Neuronal stem cell (in vitro differentiated cells): ENCODE data around the gene GLTP.
"Not testable (repeated sequence)": the region's sequence is repeated elsewhere in the genome, so short reads cannot be mapped to it uniquely, and the experiment has no call there.

Experiments
- DNase-seq: peaks from one replicate; pipeline ENCODE4 v3.0.0-alpha.2; 2013; ENCODE audit warnings: low spot score
- H2AFZ ChIP-seq: one replicate; pipeline ENCODE4 v1.6.1; 2013; ENCODE audit warnings: mild to moderate bottlenecking, low read length, inconsistent platforms
- H2AK5ac ChIP-seq: 2 replicates; pipeline ENCODE4 v1.6.1; 2013; ENCODE audit warnings: low read depth, mild to moderate bottlenecking, inconsistent platforms, low read length, moderate library complexity, mixed read lengths
- H2BK120ac ChIP-seq: 2 replicates; pipeline ENCODE4 v1.6.1; 2013; ENCODE audit warnings: low read depth, mild to moderate bottlenecking, inconsistent platforms, low read length, moderate library complexity, mixed read lengths
- H2BK12ac ChIP-seq: one replicate; pipeline ENCODE4 v1.6.1; 2013; ENCODE audit warnings: low read length, inconsistent platforms
- H2BK15ac ChIP-seq: 2 replicates; pipeline ENCODE4 v1.6.1; 2013; ENCODE audit warnings: mild to moderate bottlenecking, low read length, inconsistent platforms, mixed read lengths
- H2BK5ac ChIP-seq: one replicate; pipeline ENCODE4 v1.6.1; 2013; ENCODE audit warnings: inconsistent platforms, mild to moderate bottlenecking, low read length, moderate library complexity
- H3K14ac ChIP-seq: one replicate; pipeline ENCODE4 v1.6.1; 2013; ENCODE audit warnings: low read length, inconsistent platforms
- H3K18ac ChIP-seq: 2 replicates; pipeline ENCODE4 v1.6.1; 2013; ENCODE audit warnings: low read length, inconsistent platforms
- H3K23ac ChIP-seq: 2 replicates; pipeline ENCODE4 v1.6.1; 2013; ENCODE audit warnings: low read depth, mild to moderate bottlenecking, mixed read lengths, low read length, inconsistent platforms; ENCODE audit not compliant: poor library complexity
- H3K27ac ChIP-seq: replicated peaks from 3 replicates; pipeline ENCODE4 v1.5.1; 2013; ENCODE audit warnings: low read length, inconsistent platforms
- H3K27me3 ChIP-seq, 3 experiments: 2 replicates each; pipeline ENCODE4 v1.6.1; 2013; ENCODE audit warnings: low read length in 3 of 3, mild to moderate bottlenecking in 2 of 3, inconsistent platforms in 1 of 3, low read depth in 1 of 3, mixed read lengths in 1 of 3, moderate library complexity in 1 of 3; ENCODE audit not compliant: control insufficient read depth in 3 of 3, insufficient read depth in 3 of 3
- H3K36me3 ChIP-seq, 2 donors: replicated peaks in 1 of 2; 2 replicates each; pipeline ENCODE4 v1.6.1; 2013; ENCODE audit warnings: low read length in 2 of 2; ENCODE audit not compliant: control insufficient read depth in 2 of 2, insufficient read depth in 2 of 2
- H3K4ac ChIP-seq: 2 replicates; pipeline ENCODE4 v1.6.1; 2013; ENCODE audit warnings: inconsistent platforms, mild to moderate bottlenecking, low read length, moderate library complexity
- H3K4me1 ChIP-seq, 2 donors: 1 replicate in 1 of 2; 2 replicates in 1 of 2; pipeline ENCODE4 v1.6.1; 2013; ENCODE audit warnings: low read length in 2 of 2, low read depth in 1 of 2; ENCODE audit not compliant: control insufficient read depth in 2 of 2, insufficient read depth in 1 of 2
- H3K4me2 ChIP-seq: one replicate; pipeline ENCODE4 v1.6.1; 2013; ENCODE audit warnings: mild to moderate bottlenecking, low read length, inconsistent platforms; ENCODE audit not compliant: insufficient read depth, poor library complexity, severe bottlenecking
- H3K4me3 ChIP-seq, 2 donors: 2 replicates each; pipeline ENCODE4 v1.5.1; 2013; ENCODE audit warnings: low read length in 2 of 2, mild to moderate bottlenecking in 2 of 2, inconsistent platforms in 1 of 2, moderate library complexity in 1 of 2
- H3K79me1 ChIP-seq: one replicate; pipeline ENCODE4 v1.6.1; 2013; ENCODE audit warnings: low read depth, mild to moderate bottlenecking, inconsistent platforms, low read length, moderate library complexity
- H3K9ac ChIP-seq: one replicate; pipeline ENCODE4 v1.6.1; 2013; ENCODE audit warnings: mild to moderate bottlenecking, low read depth, low read length, inconsistent platforms; ENCODE audit not compliant: poor library complexity
- H3K9me3 ChIP-seq, 2 donors: replicated peaks in 1 of 2; 2 replicates each; pipeline versions ENCODE3 to v1.6.1; 2013; ENCODE audit warnings: low read length in 2 of 2, mild to moderate bottlenecking in 2 of 2, inconsistent platforms in 1 of 2, low read depth in 1 of 2, mixed read lengths in 1 of 2, moderate library complexity in 1 of 2; ENCODE audit not compliant: control insufficient read depth in 2 of 2, insufficient read depth in 1 of 2
- H4K8ac ChIP-seq: one replicate; pipeline ENCODE4 v1.6.1; 2013; ENCODE audit warnings: low read depth, mild to moderate bottlenecking, inconsistent platforms, low read length, moderate library complexity
- H4K91ac ChIP-seq: one replicate; pipeline ENCODE4 v1.6.1; 2013; ENCODE audit warnings: low read length, low read depth, mild to moderate bottlenecking, inconsistent platforms; ENCODE audit not compliant: poor library complexity
- WGBS, 2 donors: extraction: QIAGEN DNeasy Blood & Tissue Kit; methylation state at CpG; one replicate each; pipeline ENCODE4 v1.1.7; 2013; ENCODE audit warnings: missing lambda C conversion rate in 2 of 2, mixed read lengths in 1 of 2; ENCODE audit not compliant: insufficient read length in 2 of 2, insufficient replicate concordance in 1 of 2; ENCODE audit errors: extremely low coverage in 2 of 2; 5-methylcytosine and 5-hydroxymethylcytosine counted together

Gene GLTP

DNA sequence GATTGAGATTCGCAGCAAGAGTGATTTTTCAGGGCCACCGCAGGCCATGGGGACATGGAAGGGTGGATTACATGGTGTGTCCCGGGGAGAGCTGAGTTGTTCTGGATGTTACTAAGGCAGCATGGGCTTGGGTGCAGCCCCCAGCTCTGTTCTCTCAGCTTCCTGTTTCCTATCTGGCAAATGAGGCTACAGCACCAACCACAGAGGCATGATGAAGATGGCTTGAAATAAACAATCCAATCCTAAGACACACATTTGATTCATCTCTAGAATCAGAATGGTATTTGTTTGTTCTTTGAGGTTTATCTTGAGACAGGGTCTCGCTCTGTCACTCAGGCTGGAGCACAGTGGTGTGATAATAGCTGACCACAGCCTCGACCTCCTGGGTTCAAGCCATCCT, 21.6 kb downstream of the GLTP start:
- H2BK12ac ChIP-seq: no peak overlapping the region
- no peak overlapping the region for H2BK15ac ChIP-seq
- H2BK5ac ChIP-seq: no peak overlapping the region
- H4K8ac ChIP-seq: no peak overlapping the region
- H3K23ac ChIP-seq: no peak overlapping the region
- H2AFZ ChIP-seq: no peak overlapping the region
- no peak overlapping the region for H3K4me2 ChIP-seq
- no peaks in the 10 kb centered on the region for H3K27me3 ChIP-seq
- no peak overlapping the region for H3K27ac ChIP-seq
- H3K9me3 ChIP-seq: no peaks in the 10 kb centered on the region
- no peak overlapping the region for H2BK120ac ChIP-seq
- H3K79me1 ChIP-seq: peaks cover 3% of the 10 kb centered on the region
- H3K14ac ChIP-seq: no peak overlapping the region
- H2AK5ac ChIP-seq: no peak overlapping the region
- no peak overlapping the region for H3K18ac ChIP-seq
- WGBS, 2 donors: no CpG with 5 or more reads among the region's 5 CpGs
- no peak overlapping the region for H3K4ac ChIP-seq
- DNase-seq: no peak
- peaks cover 14 to 33% of the 10 kb centered on the region in 2 donors for H3K36me3 ChIP-seq
- H3K9ac ChIP-seq: no peak overlapping the region
- H4K91ac ChIP-seq: no peak overlapping the region
- H3K4me3 ChIP-seq: no peak overlapping the region
- peaks cover under 1 to 4% of the 10 kb centered on the region in 2 donors for H3K4me1 ChIP-seq

GRCh38 chr12:109857715-109858114, 22.6 kb downstream of the GLTP start:
- Histone ChIP-seq H3K18ac (no peak overlapping the region), H4K91ac (no peak overlapping the region), H2BK120ac (no peak overlapping the region)

DNA sequence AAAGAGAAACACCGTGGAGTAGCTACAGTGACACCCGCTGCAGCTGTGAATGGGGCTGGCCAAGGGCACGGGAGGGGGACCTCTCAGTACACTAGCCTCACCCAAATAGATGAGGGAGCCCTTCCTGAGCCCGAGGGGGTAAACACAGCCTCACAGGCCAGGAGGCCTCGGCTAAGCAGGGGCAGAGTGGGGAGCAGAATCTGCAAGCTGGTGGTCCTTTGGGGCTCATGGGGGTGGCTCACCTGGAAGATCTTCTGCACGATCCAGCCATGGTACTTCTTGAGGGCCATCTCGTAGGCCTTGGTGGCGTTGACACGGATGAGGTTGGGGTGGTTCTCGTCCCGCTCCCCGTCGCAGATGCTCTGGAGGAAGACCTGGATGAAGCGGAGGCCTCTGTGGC, 25.0 kb downstream of the GLTP start:
- no peak overlapping the region for H2AK5ac ChIP-seq
- H3K9ac ChIP-seq: peak overlapping the region; percentile 21
- H3K23ac ChIP-seq: no peak overlapping the region
- peak overlapping the region; percentile 56 for H3K14ac ChIP-seq
- H2BK12ac ChIP-seq: peak overlapping the region; percentile 22
- no peaks in the 10 kb centered on the region for H3K4me1 ChIP-seq
- WGBS, 2 donors: no CpG with 5 or more reads among the region's 14 CpGs
- H3K4me3 ChIP-seq: no peak overlapping the region
- no peaks in the 10 kb centered on the region for H3K79me1 ChIP-seq
- H4K8ac ChIP-seq: peak overlapping the region; percentile 65
- no peak overlapping the region for H3K4me2 ChIP-seq
- H3K36me3 ChIP-seq: peaks cover 16 to 40% of the 10 kb centered on the region in 2 donors
- H3K18ac ChIP-seq: no peak overlapping the region
- no peak overlapping the region for H2AFZ ChIP-seq
- H2BK5ac ChIP-seq: no peak overlapping the region
- H3K27ac ChIP-seq: no peak overlapping the region
- H2BK15ac ChIP-seq: no peak overlapping the region
- H3K4ac ChIP-seq: no peak overlapping the region
- no peak for DNase-seq
- H4K91ac ChIP-seq: no peak overlapping the region
- no peak overlapping the region for H2BK120ac ChIP-seq
- H3K9me3 ChIP-seq: no peaks in the 10 kb centered on the region
- H3K27me3 ChIP-seq: no peaks in the 10 kb centered on the region

More at GRCh38 chr12:109857715-109858114, 22.6 kb downstream of the GLTP start:
- Histone ChIP-seq H3K4me1 (no peaks in the 10 kb centered on the region), H3K79me1 (peaks cover 3% of the 10 kb centered on the region), H2BK15ac (no peak overlapping the region), H4K8ac (no peak overlapping the region), H2BK12ac (no peak overlapping the region), H2AK5ac (no peak overlapping the region), H3K4ac (no peak overlapping the region), H3K4me3 (no peak overlapping the region), H2AFZ (no peak overlapping the region), H2BK5ac (no peak overlapping the region), H3K4me2 (no peak overlapping the region), H3K14ac (no peak overlapping the region), H3K27me3 (no peaks in the 10 kb centered on the region), H3K9ac (peak overlapping the region; percentile 24), H3K9me3 (no peaks in the 10 kb centered on the region), H3K36me3 (peaks cover 14 to 33% of the 10 kb centered on the region in 2 donors), H3K27ac (no peak overlapping the region), H3K23ac (no peak overlapping the region)
- no peak for DNase-seq
- no CpG with 5 or more reads among the region's 6 CpGs for WGBS, 2 donors

GRCh38 chr12:109850518-109850917, 29.8 kb downstream of the GLTP start:
- WGBS, 2 donors: no CpG with 5 or more reads among the region's 6 CpGs
- not testable (repeated sequence) for H3K9ac ChIP-seq, H2AK5ac ChIP-seq, H3K4me1 ChIP-seq, H2BK120ac ChIP-seq, H3K23ac ChIP-seq, H2BK15ac ChIP-seq, H3K4me2 ChIP-seq, H2AFZ ChIP-seq, DNase-seq, H3K9me3 ChIP-seq, H3K27me3 ChIP-seq, H4K8ac ChIP-seq, H3K4ac ChIP-seq, H3K79me1 ChIP-seq, H2BK5ac ChIP-seq, H2BK12ac ChIP-seq, H3K27ac ChIP-seq, H3K4me3 ChIP-seq, H4K91ac ChIP-seq, H3K18ac ChIP-seq, H3K14ac ChIP-seq
- peaks cover 8 to 19% of the 10 kb centered on the region in 2 donors for H3K36me3 ChIP-seq
